Measurements from ENCODE around the gene LRBA.

Gene LRBA

GRCh38 chr4:150230561-150230960, 784.5 kb downstream of the LRBA start:
- no peak for DNase-seq

GRCh38 chr4:150229520-150229919, 785.6 kb downstream of the LRBA start:
- DNase-seq = no peak

DNA sequence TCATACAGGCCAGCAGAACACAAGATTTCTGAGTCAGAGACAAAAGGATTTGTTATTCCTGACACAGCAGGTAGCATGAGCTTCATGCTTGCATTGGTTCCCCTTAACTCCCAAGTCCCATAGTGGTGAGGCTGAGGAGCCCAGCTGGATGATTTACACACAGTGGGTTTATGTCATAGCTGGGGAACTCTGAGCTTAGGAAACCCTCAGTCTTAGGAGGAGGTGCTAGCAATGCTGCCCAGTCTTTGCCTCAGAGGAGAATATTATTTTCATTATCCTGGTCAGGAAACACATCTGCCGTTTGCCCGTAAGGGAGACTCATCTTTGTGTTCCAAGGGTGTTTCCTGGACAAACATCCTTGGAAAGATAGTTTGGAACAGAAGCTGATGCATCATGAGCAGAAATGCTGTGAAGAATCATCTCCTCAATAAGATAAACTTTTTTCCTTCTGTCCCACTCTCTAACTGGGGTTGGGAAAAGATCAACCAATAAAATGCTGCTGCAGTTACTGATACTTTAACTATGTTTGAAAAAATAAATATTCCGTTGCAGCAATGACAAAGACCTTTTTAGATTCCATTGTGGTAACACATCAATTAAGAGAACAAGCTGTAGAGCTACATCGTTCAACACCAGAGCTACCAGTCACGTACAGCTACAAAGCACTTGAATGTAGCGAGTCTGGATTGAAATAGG, 790.0 kb downstream of the LRBA start:
- DNase-seq = no peak

GRCh38 chr4:150219841-150220240, 795.2 kb downstream of the LRBA start:
- DNase-seq = no peak

- DNase-seq = no peak
Measured at GRCh38 chr4:150218447-150218846, 796.6 kb downstream of the LRBA start.

GRCh38 chr4:150217808-150218207, 797.3 kb downstream of the LRBA start:
- DNase-seq = no peak

GRCh38 chr4:150217192-150217591, 797.9 kb downstream of the LRBA start:
- DNase-seq = no peak

DNA sequence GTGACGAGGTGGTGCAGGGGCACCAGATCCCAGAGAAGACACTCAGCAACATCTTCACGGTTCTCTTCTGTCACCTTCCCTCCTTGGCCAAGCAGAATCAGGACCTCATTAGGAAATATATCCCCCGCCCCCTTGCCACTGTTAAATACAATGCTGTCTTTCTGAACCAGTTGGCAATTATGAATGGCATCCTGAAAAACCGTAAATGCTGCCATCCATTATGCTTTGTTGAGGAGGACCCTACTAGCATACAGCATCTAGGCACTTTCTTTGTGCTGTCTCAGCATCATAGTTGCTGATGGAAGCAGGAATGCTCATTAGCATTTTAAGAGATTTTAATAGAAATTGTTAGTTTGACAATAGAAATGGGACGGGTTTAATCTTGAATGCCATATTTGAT, 798.4 kb downstream of the LRBA start:
- no peak for DNase-seq

DNA sequence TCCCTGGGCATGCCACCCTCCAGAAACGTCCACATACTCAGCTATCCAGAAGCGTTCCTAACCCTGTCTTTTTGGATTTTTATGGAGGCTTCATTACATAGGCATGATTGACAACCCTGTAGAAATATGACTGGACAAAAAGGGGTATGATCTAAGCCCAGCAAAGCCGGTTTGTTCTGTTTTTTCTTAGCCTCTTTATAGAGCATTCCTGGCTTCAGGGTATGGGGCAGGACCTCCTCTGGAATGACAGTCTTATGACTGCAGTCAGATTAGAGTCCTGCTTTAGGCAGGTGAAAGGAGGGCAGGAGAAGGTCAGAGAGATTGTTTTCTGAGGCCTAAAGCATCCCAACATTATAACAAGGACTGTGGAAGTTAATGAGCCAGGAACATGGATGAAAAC, 799.5 kb downstream of the LRBA start:
- no peak for DNase-seq

Measured in activated CD4-positive, alpha-beta T cell treated with anti-CD3 and anti-CD28 coated beads for 4 hours (primary cell).